SKM-1 treated with dmso at 0.1 percent for 144 hours (cell line): ENCODE results near the gene LILRB1.
"Not testable (repeated sequence)": the region's sequence is repeated elsewhere in the genome, so short reads cannot be mapped to it uniquely, and the experiment has no call there.

Source experiments
- DNase-seq: peaks from one replicate; lab custom pipeline; 2025; ENCODE audit not compliant: unreplicated experiment; lab: John Stamatoyannopoulos, UW

The LILRB1 gene

DNA sequence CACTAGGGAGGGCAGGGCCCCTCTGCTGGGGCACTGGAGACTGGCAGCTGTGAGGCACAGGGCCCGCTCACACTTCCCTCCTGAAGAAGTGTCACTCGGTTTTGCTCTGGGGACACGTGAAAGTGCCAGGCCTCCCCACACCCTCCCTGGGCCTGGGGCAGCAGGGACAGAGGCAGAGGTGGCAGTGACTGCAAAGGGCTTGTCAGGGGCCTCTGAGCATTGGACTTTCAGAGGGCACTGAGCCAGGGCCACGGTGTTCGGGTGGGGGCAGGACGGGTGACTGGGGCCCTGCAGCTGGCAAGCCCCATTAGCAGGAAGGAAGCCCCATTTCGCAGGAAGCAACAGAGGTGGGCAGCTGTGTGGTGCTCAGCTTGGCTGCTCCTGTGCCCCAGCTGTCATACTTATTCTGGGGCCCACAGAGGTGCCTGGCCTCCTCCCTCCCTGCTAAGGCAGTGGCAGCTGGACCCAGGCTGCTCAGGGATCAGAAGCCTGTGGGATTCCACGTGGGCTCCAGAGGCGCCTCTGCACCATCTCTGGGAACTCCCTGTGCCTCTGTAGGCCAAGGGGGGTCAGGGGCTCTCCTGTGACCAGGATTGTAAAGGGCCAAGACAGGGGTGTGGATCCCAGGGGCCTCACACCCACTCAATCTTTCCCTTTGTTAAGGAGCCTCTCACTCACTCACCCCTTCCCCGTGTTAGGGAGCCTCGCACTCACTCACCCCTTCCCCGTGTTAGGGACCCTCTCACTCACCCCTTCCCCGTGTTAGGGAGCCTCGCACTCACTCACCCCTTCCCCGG lies 5.2 kb upstream of the LILRB1 start:
- DNase-seq, result not testable (repeated sequence)

DNA sequence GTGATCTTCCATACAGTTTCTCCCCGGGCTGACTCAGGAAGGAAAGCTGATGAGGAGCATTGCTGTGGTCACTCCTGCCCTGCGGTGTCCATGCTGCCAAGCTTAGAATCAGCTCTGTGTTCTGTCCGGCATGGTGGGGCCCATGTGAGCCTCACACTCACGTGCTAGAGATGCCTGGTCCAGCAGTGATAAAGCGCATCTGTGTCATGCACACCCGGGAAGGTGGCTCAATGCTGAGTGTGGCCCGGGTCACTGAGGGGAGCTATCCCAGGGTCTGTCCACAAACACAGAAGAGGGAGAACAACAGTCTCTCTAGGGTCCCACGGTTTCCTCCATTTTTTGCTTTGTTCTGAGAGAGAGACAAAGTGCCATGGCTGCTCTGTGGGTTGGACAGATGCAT lies 3.5 kb upstream of the LILRB1 start:
- no peak for DNase-seq

DNA sequence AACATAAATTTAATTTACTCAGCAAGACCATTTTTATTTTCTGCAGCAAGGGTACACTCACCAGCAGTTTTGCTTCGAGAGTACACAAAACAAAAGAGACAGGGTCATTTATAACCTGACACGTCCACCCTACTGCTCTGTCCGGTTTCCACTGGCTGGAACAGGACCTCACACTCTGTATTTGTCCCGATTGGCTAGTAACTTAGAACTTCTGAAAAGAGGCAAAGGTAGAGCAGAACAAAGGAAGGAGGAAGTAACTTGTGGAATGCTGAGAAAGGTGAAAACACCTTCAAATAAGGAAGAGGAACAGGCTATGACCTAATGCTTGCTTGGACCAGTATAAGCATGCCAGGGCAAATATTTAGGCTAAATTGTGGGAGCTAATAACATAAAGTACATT lies 2.4 kb upstream of the LILRB1 start:
- DNase-seq, result not testable (repeated sequence)

DNA sequence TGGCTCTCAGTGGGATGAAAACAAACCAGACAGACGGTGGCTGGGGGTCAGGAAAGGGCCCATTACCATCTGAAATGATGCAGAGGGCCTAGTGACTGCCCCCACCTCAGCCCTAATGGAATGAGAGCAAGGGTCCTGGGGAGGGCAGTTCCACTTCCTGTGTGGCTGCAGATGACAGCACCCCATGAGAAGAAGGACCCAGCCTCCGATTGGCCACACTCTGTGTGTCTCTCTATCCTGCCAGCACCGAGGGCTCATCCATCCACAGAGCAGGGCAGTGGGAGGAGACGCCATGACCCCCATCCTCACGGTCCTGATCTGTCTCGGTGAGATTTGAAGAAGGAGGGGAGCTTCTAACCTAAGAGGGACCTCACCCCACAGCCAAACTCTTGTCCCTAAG lies 498 bp downstream of the LILRB1 start:
- no peak for DNase-seq

DNA sequence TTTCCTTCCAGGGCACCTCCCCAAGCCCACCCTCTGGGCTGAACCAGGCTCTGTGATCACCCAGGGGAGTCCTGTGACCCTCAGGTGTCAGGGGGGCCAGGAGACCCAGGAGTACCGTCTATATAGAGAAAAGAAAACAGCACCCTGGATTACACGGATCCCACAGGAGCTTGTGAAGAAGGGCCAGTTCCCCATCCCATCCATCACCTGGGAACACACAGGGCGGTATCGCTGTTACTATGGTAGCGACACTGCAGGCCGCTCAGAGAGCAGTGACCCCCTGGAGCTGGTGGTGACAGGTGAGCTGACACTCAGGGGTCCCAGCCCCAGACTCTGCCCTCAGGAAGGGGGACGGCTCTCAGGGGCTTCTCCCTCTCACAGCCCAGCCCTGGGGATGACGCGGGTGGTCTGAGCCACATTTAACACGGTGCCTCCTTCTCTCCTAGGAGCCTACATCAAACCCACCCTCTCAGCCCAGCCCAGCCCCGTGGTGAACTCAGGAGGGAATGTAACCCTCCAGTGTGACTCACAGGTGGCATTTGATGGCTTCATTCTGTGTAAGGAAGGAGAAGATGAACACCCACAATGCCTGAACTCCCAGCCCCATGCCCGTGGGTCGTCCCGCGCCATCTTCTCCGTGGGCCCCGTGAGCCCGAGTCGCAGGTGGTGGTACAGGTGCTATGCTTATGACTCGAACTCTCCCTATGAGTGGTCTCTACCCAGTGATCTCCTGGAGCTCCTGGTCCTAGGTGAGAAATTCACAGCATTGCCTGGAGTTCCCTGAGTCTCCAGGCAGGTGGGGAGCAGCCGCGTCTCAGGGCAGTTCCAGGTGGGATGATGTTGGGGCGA lies 1.4 kb downstream of the LILRB1 start:
- not testable (repeated sequence) for DNase-seq

DNA sequence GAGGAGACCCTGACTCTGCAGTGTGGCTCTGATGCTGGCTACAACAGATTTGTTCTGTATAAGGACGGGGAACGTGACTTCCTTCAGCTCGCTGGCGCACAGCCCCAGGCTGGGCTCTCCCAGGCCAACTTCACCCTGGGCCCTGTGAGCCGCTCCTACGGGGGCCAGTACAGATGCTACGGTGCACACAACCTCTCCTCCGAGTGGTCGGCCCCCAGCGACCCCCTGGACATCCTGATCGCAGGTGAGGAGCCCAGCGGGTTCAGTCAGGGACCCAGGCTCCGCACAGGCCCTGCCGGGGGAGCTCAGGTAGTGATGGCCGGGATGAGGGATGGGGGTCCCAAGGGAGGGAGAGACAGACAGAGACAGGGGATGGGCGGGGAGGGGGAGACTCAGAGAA lies 2.2 kb downstream of the LILRB1 start:
- not testable (repeated sequence) for DNase-seq

DNA sequence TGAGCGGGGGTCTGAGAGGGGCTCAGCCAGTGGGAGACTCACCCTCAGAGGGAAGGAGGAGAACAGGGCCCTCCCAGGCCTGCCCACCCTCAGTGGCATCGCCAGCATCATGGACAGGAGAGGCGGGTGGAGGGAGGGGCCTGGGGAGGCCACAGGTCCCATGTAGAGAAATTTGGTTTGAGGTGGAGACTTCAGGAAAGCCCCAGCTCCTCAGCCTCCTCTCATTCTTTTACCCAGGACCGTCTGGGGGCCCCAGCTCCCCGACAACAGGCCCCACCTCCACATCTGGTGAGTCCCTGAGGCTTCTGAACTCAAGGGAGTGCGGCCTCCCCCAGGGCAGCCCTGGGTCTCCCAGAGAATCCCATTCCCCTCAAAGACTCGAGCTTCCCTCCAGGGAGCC lies 3.1 kb downstream of the LILRB1 start:
- no peak for DNase-seq

DNA sequence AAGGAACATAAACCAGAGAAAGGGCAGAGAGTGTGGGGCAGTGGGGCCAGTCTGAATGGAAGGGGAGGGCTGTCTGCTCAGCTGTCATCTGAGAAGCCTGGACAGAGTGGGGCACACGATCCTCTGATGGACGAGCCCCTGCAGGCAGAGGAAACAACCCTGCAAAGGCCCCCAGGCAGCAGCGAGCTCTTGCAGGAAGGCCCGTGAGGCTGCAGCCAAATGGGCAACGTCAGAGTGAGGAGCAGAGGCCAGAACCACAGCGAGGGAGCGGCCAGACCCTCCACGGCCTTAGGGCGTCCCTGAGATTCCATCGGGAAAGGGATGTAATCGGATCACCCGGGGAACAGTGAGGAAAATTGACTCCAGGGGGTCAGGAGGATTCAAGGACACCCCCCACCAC lies 5.8 kb downstream of the LILRB1 start:
- not testable (repeated sequence) for DNase-seq

DNA sequence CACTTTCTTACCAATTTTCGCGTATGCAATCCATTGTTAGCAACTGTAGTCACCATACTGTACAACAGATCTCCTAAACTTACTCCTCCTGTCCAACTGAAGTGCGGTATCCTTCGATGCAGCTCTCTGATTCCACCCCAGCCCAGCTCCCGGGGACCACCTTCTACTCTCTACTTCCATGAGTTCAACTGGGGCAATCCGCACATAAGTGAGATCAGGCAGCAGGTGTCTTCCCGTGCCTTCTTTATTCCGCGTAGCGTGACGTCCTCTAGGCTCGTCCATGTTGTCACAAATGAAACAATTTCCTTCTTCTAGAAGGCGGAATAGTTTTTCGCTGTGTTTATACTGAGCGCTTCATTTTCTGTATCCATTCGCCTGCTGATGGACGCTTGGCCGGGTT lies 8.4 kb downstream of the LILRB1 start:
- DNase-seq, result no peak

DNA sequence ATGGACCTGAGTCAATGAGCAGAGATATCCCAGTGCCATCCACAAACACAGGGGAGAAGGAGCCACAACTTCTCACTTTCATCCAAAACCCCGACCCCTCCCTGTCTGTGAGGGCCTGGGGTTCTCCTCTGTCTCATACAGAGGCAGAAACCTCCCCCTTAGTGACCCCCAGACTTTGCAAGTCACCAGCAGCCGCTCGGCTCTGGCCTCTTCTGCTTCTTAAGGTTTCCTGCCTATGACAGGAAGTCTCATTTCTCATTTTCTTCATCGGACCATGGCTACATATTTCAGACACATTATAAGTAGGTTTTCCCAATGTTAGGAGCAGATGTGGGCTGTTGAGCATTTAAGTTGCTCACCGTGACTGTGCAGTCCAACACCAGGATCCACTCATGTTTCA lies 12.7 kb downstream of the LILRB1 start:
- not testable (repeated sequence) for DNase-seq

DNA sequence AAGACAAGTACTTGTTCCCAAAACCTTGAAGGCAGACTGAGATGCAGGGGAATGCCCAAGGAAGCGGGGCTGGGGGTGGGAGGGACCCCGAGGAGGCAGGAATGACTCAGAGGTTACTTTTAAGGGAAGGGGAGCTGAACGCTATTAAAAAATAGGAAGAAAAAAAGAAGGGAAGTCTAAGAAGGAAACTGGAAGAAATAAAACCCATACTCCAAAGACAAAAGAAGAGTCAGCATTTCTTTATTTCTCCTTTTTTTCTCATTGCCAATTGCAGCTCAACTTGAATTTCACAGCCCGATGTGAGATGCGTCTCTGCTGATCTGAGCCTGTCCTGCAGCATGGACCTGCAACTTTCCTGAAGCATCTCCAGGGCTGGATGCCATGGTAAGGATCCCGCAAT lies 13.3 kb downstream of the LILRB1 start:
- DNase-seq, result not testable (repeated sequence)

DNA sequence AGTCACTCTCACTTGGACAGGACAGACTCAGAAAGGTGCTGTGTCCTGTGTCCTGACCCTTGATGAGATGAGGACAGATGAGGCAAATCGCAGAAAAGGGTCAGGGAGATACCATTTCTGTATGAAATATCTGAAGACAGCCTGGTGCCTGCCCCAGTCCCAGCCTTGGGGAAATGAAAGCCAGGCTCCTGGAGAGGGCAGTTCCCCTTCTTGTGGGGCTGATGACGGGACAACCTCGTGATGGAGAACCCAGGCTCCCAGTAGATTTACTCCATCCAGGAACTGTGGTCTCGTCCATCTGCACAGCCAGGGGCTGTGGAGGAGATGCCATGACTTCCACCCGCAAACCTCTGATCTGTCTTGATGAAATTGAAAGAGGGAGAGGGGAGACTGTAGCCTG lies 13.8 kb downstream of the LILRB1 start:
- DNase-seq, result no peak

DNA sequence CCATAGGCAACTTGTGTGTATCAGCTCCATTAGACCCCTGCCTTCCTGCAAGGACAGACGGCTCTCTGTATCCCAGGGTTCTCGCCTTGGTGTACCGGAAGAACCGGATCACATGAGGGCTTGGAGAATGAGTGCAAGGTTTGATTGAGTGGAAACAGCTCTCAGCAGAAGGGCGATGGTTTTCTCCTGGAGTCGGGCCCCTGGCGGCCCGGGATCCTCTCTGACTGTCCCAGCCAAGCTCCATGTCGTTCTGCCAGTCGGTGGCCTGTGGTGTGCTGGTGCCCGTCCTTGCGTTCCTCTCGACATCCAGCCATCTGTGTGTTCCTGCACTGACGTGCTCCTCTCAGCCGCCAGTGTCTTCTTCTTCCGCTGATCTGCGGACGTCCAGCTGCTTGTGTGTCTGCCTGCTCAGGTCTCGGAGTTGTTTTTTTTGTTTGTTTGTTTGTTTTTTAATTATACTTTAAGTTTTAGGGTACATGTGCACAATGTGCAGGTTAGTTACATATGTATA lies 16.1 kb downstream of the LILRB1 start:
- DNase-seq, result no peak

DNA sequence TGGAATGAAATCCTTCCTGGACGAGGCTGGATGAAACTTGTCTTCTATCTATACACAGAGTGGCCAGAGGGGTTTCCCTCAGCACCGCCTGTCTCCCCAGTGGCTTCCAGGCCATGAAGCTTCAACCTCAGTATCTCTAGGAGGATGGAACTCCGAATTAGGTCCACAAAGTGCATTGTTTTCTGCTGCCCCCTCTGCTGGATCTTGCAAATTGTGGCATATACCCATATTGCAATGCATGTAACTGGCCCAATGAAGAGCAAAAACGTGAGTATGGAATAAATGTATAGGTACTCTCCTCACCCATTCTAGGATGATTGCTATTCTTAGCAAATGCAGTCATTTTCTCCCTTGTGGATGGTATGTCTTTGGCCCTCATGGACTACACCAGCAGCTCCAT lies 17.8 kb downstream of the LILRB1 start:
- no peak for DNase-seq

DNA sequence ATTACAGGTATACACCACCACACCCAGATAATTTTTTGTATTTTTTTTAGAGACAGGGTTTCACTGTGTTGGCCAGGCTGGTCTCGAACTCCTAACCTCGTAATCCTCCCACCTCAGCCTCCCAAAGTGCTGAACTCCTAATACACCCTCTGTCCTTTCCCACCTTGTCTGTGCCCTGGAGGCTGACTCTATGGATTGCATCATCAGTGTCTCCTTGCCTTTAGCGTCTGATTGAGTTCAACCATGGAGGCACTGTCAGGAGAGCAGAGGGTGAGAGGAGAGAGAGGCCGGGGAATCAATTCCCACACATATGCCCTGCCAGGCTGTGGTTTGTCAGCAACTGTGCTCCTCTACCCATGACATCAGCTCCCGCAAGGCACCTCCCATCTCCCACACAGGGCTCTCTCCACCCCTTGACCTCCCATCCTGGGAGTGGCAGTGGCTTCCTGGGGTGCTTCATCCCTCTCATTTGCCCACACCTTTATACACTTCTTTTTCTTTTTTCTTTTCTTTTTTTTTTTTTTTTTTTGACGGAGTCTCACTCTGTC lies 19.9 kb downstream of the LILRB1 start:
- DNase-seq, result no peak

DNA sequence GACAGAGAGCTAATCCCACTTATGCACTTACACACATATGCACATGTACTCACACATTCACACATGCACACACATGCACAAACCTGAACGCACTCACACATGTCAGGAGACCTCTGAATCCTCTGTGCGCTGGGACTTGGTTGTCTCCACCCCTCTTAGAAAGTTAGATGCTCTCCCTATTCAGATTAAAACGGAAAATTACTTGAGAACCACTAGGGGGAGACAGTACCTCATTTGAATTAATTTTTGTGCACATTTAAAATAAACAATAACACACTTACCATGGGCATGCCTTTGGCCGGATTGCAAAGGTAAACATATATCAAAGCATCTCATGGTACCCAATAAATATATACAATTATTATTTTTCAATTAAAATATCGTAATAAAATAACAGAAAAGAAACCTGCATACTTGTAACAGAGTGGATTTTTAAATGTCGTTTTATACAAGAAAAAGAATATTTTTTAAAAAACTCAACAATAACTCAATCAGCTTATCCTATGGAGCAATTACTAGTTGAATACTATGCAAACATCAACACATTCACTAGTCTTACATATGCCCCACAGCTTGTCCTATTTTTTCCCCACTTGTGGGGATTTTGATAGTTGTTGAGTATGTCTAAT lies 23.0 kb downstream of the LILRB1 start:
- peak; percentile 31 for DNase-seq

DNA sequence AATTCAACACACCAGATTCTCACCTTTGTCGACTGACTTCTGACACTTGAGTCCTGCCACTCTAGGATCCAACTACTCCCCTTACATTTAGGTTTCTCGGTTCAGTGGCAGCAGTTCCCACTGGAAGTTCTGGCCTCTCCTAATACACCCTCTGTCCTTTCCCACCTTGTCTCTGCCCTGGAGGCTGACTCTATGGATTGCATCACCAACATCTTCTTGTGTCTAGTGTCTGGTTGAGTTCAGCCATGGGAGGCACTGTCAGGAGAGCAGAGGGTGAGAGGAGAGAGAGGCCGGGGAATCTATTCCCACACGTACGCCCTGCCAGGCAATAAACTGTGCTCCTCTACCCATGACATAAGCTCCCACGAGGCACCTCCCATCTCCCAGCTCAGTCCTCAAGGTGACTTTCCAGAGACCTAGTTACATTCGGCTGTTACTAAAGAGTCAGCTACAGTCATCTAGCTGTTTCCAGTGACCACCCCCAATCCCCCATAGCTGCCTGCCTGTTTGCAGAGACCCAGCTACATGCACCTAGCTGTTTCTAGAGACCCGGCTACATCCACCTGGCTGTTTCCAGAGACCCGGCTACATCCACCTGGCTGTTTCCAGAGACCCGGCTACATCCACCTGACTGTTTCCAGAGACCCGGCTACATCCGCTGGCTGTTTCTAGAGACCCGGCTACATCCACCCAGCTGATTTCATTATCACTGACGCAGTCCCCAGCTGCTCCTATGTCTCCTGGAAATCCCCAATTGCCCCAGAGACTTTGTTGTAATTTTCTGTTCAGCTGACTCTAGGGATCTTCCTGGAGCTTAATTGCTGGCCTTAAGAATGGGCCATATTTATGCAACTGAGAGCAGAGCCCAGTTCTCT lies 24.4 kb downstream of the LILRB1 start:
- DNase-seq, result no peak

DNA sequence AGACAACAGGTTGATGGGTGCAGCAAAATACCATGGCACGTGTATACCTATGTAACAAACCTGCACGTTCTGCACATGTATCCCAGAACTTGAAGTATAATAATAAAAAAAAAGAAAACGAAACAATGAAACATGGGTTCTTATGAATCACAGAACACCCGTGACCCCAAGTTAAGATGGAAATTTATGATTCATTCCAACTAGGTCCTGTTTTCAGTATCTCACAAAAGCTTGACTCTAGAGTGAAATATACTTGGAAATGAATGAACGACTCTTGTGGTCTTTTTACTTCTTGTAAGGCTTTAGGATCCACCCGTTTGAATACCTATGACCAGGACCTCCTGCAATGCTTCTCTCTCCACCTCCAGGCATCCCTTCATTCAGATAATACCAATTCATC lies 29.0 kb downstream of the LILRB1 start:
- no peak for DNase-seq

DNA sequence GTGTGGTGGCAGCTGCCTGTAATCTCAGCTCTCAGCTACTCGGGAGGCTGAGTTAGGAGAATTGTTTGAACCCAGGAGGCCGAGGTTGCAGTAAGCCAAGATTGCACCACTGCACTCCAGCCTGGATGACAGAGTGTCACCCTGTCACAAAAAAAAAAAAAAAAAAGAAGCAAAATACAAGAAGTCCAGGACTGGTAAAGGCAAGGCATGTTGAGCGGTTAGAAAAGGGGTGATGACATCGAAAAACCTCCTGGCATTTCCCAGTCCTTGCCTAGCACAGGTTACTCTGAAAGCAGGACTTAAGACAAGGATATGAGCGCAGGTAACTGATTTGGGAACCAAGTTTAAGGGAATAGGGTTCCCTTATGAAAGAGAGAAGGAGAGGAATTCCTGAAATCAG lies 30.0 kb downstream of the LILRB1 start:
- no peak for DNase-seq

DNA sequence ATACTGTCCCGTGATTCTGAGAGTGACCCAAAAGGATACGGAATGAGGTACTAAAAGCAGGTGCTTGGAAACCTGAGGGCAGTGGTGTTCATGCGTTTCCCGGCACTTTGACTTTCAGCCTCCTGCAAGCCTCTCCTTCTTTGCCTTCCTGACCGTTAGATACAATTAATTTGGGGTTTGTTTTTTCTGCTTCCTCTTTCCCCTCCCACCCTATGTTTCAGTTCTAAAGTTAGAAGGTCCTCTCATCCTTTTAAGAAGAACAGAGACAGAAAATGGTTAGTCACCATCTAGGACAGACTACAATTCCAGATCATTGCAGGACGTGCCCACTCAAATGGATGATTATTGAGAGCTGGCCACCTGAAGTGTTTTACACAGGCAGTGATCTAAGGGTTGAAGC lies 30.7 kb downstream of the LILRB1 start:
- no peak for DNase-seq
